ENCODE measurements around the gene CSPG5.
A peak's percentile ranks its signal among the peaks of the same experiment; 100 is the strongest.

The CSPG5 gene

DNA sequence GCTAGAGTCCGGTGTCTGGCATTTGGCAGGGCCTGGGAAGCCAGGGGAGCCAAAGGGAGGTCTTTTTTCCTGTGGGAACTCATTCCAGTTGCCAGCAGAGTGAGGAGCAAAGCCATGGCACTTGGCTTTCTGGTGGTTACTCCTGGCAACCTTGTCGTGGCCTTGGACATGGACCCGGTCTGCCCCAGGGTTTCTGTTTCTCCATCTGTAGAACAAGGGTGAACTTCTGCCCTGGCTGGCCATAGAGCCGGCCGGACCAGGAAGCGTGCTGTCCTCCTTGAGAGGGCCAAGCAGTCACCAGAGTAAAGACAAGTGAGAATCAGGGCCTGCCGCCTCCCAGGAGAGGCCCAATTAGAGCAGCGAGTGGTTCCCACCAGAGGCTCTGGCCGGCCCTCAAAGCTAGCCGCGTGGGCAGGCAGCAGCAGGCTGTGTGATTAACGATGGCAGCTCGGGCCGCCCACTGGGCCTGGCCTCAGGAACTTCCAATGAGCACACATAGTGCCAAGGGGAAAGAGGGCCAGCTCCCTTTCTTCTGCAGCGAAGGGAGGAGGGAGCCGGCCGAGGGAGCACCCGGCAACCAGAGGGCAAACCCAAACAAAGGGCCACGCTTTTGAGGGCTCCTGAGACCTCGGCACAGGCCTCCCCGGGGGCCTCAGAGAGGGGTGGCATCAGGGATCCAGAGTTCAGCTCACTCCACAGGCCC, 36.0 kb downstream of the CSPG5 start:
- no peak for FAIRE-seq
- no peak for DNase-seq (ENCODE audit: insufficient read length, low spot score)

DNA sequence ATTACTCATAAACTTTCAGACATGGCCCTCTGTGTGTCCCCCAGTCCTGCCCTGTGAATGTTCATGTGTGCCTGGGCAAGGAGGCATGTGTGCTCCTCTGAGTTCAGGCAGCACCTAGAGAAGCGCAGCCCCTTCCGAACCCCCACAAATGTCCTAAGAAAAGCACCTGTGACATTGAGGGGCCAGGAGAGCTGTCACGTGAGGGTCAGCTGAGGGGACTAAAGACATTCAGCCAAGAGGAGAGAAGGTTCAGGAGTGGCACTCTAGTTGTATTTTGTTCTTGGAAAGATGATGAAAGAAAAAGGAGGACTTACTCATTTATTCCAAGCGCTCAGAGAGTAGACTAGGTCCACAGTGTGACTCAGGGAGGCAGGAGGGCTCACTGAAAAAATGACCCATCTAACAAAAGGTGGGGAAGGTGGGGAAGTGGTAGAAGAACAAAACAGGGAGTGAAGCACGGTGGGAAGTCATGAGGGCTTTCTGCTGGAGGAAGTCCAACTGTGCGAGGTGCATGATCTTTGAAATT, 37.0 kb downstream of the CSPG5 start:
- DNase-seq (ENCODE audit: insufficient read length, low spot score) (no peak), FAIRE-seq (no peak)

DNA sequence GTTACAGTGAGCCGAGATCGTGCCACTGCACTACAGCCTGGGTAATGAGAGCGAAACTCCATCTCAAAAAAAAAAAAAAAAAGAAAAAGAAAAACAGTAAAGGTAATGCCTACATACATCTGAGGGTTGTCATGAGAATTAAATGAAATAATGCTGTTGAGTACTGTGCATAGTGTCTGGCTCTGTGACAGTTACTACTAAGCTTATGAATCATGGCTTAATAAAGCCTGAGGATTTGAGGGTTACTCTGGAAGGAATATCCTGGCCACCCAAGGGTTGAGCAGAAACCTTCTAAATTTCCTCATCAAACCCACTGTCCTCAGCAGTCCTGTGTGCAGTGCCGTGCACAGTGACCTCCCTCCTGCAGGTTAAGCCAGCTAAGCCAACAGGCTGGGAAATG, 38.4 kb downstream of the CSPG5 start:
- DNase-seq (ENCODE audit: insufficient read length, low spot score): no peak
- no peak for FAIRE-seq

DNA sequence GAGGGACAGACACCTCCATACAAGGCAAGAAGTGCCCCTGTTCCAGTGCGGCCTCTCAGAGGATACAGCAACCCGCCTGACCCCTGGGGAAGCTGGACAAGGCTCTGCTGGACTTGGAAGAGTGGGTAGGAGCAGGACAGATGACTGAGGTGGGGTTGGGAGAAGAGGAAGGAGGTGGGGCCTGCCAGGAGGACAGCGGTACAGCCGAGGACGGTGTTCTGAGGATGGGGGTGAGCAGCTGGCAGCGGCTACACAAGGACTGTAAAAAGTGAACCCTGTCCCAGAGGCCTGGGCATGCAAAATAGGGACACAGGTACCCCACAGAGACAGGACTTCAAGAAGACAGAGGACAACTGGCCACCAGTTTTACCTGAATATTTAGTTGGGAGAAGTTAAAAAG, 41.7 kb downstream of the CSPG5 start:
- FAIRE-seq: no peak
- no peak for DNase-seq (ENCODE audit: insufficient read length, low spot score)

DNA sequence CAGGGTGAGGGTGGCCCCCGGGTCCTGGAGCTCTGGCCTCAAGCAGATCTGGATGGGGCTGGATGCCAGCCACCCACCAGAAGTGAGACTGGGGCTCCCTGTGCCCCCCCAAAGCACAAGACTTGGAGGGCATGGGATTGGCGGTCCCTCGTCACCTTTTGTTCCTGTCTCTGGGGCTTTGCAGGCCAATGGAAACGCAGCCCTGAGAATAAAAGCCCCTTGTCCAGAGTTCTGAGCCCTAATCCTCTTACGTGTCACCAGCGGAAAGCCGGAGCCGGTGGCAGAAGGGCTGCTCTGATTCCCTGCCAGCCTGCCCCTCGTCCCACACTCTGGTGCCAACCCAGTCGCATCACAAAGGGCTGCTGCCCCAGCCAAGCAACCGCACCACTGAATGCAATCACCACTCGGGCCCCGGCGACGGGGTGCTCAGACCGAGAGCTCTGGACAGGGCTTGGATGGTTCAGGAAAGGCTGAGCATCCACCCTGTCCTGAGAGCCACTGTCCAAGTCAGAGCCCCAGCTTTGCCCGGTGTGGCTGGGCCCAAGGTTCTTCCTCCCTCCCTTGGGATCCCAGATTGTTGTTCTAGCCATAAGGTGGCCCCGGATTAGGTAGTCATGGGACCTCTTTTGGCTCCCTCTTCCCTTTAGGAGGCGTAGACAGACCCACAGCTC, 42.3 kb downstream of the CSPG5 start:
- no peak for FAIRE-seq
- no peak for DNase-seq (ENCODE audit: insufficient read length, low spot score)

DNA sequence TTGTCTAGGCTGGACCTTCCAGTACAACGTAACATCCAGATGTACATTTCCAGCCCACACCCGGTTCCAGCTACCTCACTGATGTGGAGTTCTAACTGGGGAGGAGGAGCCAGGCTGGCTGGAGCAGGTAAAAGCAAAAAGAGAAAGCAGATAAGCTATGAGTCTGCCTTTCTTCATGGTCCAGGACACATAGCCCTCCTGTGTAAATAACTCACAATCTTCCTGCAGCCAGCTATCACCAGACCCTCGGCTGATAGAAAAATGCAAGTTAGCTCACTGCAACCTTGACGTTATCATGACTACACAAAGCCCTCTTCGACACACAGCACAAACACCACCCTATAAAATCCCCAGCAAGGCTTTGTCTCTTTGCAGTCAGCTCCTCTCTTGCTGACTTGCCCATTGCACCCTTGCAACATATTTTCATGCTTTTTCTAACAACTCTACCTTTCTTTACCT, 44.6 kb downstream of the CSPG5 start:
- no peak for FAIRE-seq
- no peak for DNase-seq (ENCODE audit: insufficient read length, low spot score)

DNA sequence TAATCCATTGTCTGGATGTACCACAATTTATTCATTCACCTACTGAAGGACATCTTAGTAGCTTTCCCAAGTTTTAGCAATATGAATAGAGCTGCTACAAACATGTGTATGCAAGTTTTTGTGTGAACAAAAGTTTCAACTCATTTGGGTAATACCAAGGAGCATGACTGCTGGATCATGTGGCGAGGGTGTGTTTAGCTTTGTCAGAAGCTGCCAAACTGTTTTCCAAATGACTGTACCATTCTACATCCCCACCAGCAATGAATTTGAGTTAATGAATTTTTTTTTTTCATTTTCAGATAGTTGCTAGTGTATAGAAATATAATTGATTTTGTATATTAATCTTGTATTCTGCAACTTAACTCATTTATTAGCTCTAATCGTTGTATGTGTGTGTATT, 45.2 kb downstream of the CSPG5 start:
- no peak for FAIRE-seq
- no peak for DNase-seq (ENCODE audit: insufficient read length, low spot score)

GRCh38 chr3:47527952-47528725, 50.5 kb downstream of the CSPG5 start:
- FAIRE-seq (no peak), DNase-seq (ENCODE audit: insufficient read length, low spot score) (no peak)

DNA sequence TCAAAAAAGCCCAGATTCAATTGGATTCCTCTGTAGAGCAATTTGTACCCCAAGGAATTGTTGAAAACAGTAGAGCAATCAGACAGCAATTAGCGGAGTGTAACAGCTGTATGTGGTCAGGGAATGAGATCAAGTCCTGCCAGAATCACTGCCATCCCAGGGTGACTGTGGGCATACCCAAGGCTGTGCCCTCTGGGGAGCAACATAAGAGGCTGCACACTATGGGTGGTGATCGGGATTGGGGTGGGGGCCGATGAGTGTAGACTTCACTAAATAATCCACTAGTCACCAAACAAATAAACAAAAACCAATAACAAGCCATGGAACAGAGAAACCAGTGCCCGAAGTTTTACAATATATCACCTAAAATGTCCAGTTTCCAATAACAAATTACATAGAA, 53.0 kb downstream of the CSPG5 start:
- no peak for FAIRE-seq

GRCh38 chr3:47523310-47524073, 55.2 kb downstream of the CSPG5 start:
- DNase-seq (ENCODE audit: insufficient read length, low spot score) (no peak), FAIRE-seq (no peak)

More for the DNA sequence above, 53.0 kb downstream of the CSPG5 start:
- DNase-seq (ENCODE audit: insufficient read length, low spot score): no peak

- FAIRE-seq: peak; percentile 96
These were observed 56.3 kb downstream of the CSPG5 start for GRCh38 chr3:47522082-47522987.

DNA sequence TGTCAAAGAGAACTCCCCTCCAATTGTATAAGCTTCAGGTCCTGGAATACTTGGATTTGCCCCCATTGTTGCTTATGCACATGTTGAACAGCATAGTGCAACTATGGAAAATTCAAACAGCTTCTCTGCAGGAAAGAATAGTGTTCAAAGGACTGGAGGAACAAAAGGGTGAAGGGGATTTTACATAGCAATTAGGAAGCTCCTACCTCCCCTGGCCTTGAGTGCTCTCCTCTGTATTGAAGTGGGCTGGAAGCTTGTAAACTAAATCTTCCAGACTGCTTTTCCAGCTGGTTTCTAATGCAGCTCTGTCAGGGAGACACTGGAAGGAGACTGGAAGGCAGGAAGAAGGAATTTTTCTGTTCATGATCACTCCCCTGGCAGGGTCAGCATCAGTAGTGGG, 57.9 kb downstream of the CSPG5 start:
- DNase-seq (ENCODE audit: insufficient read length, low spot score) (no peak), FAIRE-seq (no peak)

More at GRCh38 chr3:47522082-47522987, 56.3 kb downstream of the CSPG5 start:
- DNase-seq (ENCODE audit: insufficient read length, low spot score): peak; percentile 73

- no peak for FAIRE-seq
These were observed 60.7 kb downstream of the CSPG5 start for GRCh38 chr3:47517937-47518336.

DNA sequence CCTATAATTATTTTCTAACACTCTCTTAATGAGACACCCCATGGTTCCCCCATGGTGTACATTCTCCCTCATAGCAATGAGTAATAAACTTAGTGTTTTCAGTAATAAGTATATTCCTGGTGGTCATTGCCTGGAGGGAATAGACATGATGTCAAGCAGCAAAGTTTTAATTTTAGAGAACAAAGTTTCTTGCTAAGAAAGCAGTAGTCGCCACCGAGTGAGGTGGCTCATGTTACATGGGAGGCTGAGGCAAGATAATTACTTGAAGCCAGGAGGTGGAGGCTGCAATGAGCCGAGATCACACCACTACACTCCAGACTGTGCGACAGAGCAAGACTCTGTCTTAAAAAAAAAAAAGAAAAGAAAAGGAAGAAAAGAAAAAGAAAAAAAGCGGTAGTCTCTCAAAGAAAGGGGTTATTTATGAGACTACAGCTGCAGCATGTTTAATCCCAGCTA, 62.8 kb downstream of the CSPG5 start:
- DNase-seq (ENCODE audit: insufficient read length, low spot score) (no peak), FAIRE-seq (no peak)

More at GRCh38 chr3:47517937-47518336, 60.7 kb downstream of the CSPG5 start:
- DNase-seq (ENCODE audit: insufficient read length, low spot score): no peak

DNA sequence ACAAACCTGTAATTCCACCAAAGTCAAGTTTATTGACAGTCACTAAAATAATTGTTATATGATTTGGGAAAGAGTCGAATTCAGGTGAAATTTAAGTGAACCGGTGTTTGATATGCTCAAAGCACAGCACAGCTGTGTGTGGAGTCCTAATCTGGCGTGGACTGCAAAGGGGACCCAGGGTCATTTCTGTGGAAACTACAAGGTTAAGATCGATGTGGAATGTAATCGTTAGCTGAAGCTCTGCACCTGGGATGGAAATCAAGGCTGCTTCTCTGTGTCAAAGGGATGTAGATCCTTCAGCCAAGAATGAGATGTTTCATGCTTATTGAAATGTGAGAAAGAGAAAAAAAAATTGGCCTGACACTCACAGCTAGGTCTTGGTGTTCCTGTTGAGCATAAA, 63.6 kb downstream of the CSPG5 start:
- no peak for FAIRE-seq
- DNase-seq (ENCODE audit: insufficient read length, low spot score): no peak

- FAIRE-seq (peak; percentile 96), DNase-seq (ENCODE audit: insufficient read length, low spot score) (peak; percentile 91)
These were observed 65.3 kb downstream of the CSPG5 start, which contains the start of gene ELP6 for GRCh38 chr3:47513125-47513929. ELP6 (minus strand) TSS chr3:47513712; CDS start chr3:47513590, 122 bp downstream.

GRCh38 chr3:47512416-47513124, 66.1 kb downstream of the CSPG5 start:
- peak; percentile 79 for FAIRE-seq

More at GRCh38 chr3:47512416-47513124, 66.1 kb downstream of the CSPG5 start:
- DNase-seq (ENCODE audit: insufficient read length, low spot score): no peak

All from GM19239 (cell line).